ENCODE measurements around the gene MEIOB.

DNA sequence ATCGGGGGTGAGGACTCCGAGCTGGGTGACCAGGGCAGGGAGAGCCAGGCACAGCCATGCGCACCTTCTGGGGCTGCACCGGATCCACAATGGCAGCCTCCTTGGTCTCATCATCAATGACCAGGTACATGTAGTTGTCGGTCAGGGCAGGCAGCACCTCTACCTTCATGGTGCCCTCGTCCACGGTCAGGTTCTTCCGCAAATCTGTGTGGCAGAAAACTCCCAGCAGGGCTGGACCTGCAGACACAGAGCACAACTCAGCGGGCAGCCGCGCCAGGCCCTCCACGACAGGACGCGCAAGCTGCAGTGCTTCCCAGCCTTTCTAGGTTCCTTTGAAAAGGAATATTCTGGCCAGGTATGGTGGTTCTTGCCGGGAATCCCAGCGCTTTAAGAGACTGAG is 49.2 kb downstream of the MEIOB start:
- TF ChIP-seq, protein P1, sequence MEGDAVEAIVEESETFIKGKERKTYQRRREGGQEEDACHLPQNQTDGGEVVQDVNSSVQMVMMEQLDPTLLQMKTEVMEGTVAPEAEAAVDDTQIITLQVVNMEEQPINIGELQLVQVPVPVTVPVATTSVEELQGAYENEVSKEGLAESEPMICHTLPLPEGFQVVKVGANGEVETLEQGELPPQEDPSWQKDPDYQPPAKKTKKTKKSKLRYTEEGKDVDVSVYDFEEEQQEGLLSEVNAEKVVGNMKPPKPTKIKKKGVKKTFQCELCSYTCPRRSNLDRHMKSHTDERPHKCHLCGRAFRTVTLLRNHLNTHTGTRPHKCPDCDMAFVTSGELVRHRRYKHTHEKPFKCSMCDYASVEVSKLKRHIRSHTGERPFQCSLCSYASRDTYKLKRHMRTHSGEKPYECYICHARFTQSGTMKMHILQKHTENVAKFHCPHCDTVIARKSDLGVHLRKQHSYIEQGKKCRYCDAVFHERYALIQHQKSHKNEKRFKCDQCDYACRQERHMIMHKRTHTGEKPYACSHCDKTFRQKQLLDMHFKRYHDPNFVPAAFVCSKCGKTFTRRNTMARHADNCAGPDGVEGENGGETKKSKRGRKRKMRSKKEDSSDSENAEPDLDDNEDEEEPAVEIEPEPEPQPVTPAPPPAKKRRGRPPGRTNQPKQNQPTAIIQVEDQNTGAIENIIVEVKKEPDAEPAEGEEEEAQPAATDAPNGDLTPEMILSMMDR (IDR thresholded peaks at IDR 0.05; ENCODE audit: low read depth, low read length), result no peak
- TF ChIP-seq EZH2phosphoT487 (IDR thresholded peaks at IDR 0.05; ENCODE audit: low read depth), result no peak

All from OCI-LY3 (cell line).